H9 (cell line): ENCODE measurements around the gene SARNP. TPM values are rescaled to one million over a fixed set of nuclear protein-coding genes. Genes with fewer than 3 reads are reported as not detected.
A peak's percentile ranks its signal among the peaks of the same experiment; 100 is the strongest.

Source experiments
- DNase-seq: peaks from one replicate; pipeline ENCODE4 v3.0.0-alpha.2; 2017
- H2AFZ ChIP-seq: one replicate; pipeline ENCODE4 v1.6.1; 2013; ENCODE audit warnings: mild to moderate bottlenecking, low read length, control low read depth, moderate library complexity
- H2AK5ac ChIP-seq: 2 replicates; pipeline ENCODE4 v1.6.1; 2013; ENCODE audit warnings: low read length, control low read depth, mixed read lengths; ENCODE audit not compliant: insufficient read length
- H2BK120ac ChIP-seq: one replicate; pipeline ENCODE4 v1.6.1; 2013; ENCODE audit warnings: low read depth, mild to moderate bottlenecking, low read length, control low read depth, inconsistent platforms; ENCODE audit not compliant: poor library complexity, severe bottlenecking
- H2BK12ac ChIP-seq: 2 replicates; pipeline ENCODE4 v1.6.1; 2013; ENCODE audit warnings: low read length, control low read depth, mixed read lengths, low read depth; ENCODE audit not compliant: insufficient read length
- H2BK15ac ChIP-seq: 2 replicates; pipeline ENCODE4 v1.6.1; 2013; ENCODE audit warnings: low read depth, low read length, control low read depth
- H2BK20ac ChIP-seq: one replicate; pipeline ENCODE4 v1.6.1; 2013; ENCODE audit warnings: low read depth, mild to moderate bottlenecking, low read length, control low read depth, inconsistent platforms; ENCODE audit not compliant: poor library complexity, severe bottlenecking
- H2BK5ac ChIP-seq: 2 replicates; pipeline ENCODE4 v1.6.1; 2013; ENCODE audit warnings: low read length, control low read depth, mixed read lengths; ENCODE audit not compliant: insufficient read length
- H3K14ac ChIP-seq: 2 replicates; pipeline ENCODE4 v1.6.1; 2013; ENCODE audit warnings: low read length, control low read depth; ENCODE audit not compliant: insufficient read depth
- H3K18ac ChIP-seq: 2 replicates; pipeline ENCODE4 v1.6.1; 2013; ENCODE audit warnings: low read depth, mild to moderate bottlenecking, mixed read lengths, low read length, control low read depth; ENCODE audit not compliant: insufficient read length
- H3K23ac ChIP-seq: 2 replicates; pipeline ENCODE4 v1.6.1; 2013; ENCODE audit warnings: low read length, control low read depth, mixed read lengths, low read depth; ENCODE audit not compliant: insufficient read length
- H3K23me2 ChIP-seq: 2 replicates; pipeline ENCODE4 v1.6.1; 2013; ENCODE audit warnings: low read depth, mild to moderate bottlenecking, mixed read lengths, low read length, control low read depth; ENCODE audit not compliant: insufficient read length, poor library complexity, severe bottlenecking
- H3K27ac ChIP-seq: 2 replicates; pipeline ENCODE4 v1.5.1; 2013; ENCODE audit warnings: low read length, control low read depth, mixed read lengths, low read depth; ENCODE audit not compliant: insufficient read length
- H3K27me3 ChIP-seq: 2 replicates; pipeline ENCODE4 v1.6.1; 2013; ENCODE audit warnings: low read length, control low read depth, inconsistent platforms; ENCODE audit not compliant: insufficient read depth
- H3K4ac ChIP-seq: 2 replicates; pipeline ENCODE4 v1.6.1; 2013; ENCODE audit warnings: low read depth, mild to moderate bottlenecking, control low read depth, inconsistent platforms, low read length, moderate library complexity
- H3K4me1 ChIP-seq: 2 replicates; pipeline ENCODE4 v1.6.1; 2013; ENCODE audit warnings: low read length, control low read depth, inconsistent platforms; ENCODE audit not compliant: insufficient read depth
- H3K4me2 ChIP-seq: 2 replicates; pipeline ENCODE4 v1.6.1; 2013; ENCODE audit warnings: low read length, control low read depth, mixed read lengths; ENCODE audit not compliant: insufficient read length, insufficient read depth
- H3K56ac ChIP-seq: 2 replicates; pipeline ENCODE4 v1.6.1; 2013; ENCODE audit warnings: low read depth, mild to moderate bottlenecking, mixed read lengths, low read length, control low read depth; ENCODE audit not compliant: insufficient read length
- H3K79me1 ChIP-seq: 2 replicates; pipeline ENCODE4 v1.6.1; 2013; ENCODE audit warnings: low read depth, mild to moderate bottlenecking, moderate library complexity, low read length, control low read depth, inconsistent platforms; ENCODE audit not compliant: insufficient read depth, poor library complexity, severe bottlenecking
- H3K79me2 ChIP-seq: 2 replicates; pipeline ENCODE4 v1.6.1; 2013; ENCODE audit warnings: low read length, control low read depth, inconsistent platforms; ENCODE audit not compliant: insufficient read depth
- H3K9ac ChIP-seq: 2 replicates; pipeline ENCODE4 v1.6.1; 2013; ENCODE audit warnings: low read length, control low read depth, mixed read lengths; ENCODE audit not compliant: insufficient read length; ENCODE audit errors: extremely low read depth
- H3K9me3 ChIP-seq: one replicate; pipeline ENCODE4 v1.6.1; 2013; ENCODE audit warnings: low read depth, low read length, inconsistent platforms; ENCODE audit not compliant: control insufficient read depth
- H3T11ph ChIP-seq: one replicate; pipeline ENCODE4 v1.6.1; 2013; ENCODE audit warnings: mild to moderate bottlenecking, low read length, control low read depth, inconsistent platforms
- H4K20me1 ChIP-seq: one replicate; pipeline ENCODE4 v1.6.1; 2013; ENCODE audit not compliant: control insufficient read depth, insufficient read length, insufficient read depth
- H4K5ac ChIP-seq: 2 replicates; pipeline ENCODE4 v1.6.1; 2013; ENCODE audit warnings: low read depth, mild to moderate bottlenecking, mixed read lengths, low read length, control low read depth; ENCODE audit not compliant: insufficient read length
- H4K8ac ChIP-seq: replicated peaks from 2 replicates; pipeline ENCODE4 v1.6.1; 2013; ENCODE audit warnings: low read length, control low read depth, mixed read lengths, low read depth; ENCODE audit not compliant: insufficient read length
- H4K91ac ChIP-seq: 2 replicates; pipeline ENCODE4 v1.6.1; 2013; ENCODE audit warnings: low read depth, mild to moderate bottlenecking, moderate library complexity, mixed read lengths, low read length, control low read depth; ENCODE audit not compliant: insufficient read length
- H3K27ac Mint-ChIP-seq, 3 experiments: 2 replicates in 2 of 3; 3 replicates in 1 of 3; pipeline ENCODE4 v1.8.0; 2020 to 2021; ENCODE audit warnings: mixed read lengths in 3 of 3, mild to moderate bottlenecking in 1 of 3, moderate library complexity in 1 of 3
- H3K27me3 Mint-ChIP-seq: 2 replicates; pipeline ENCODE4 v1.8.0; 2021; ENCODE audit warnings: low read depth, mild to moderate bottlenecking, moderate library complexity, mixed read lengths
- H3K36me3 Mint-ChIP-seq, 3 experiments: 2 replicates in 2 of 3; 3 replicates in 1 of 3; pipeline ENCODE4 v1.8.0; 2020 to 2021; ENCODE audit warnings: low read depth in 3 of 3, mixed read lengths in 3 of 3; ENCODE audit not compliant: insufficient read depth in 1 of 3
- H3K4me1 Mint-ChIP-seq, 2 experiments: 2 replicates each; pipeline ENCODE4 v1.8.0; 2020; ENCODE audit warnings: mixed read lengths in 2 of 2
- H3K4me3 Mint-ChIP-seq, 2 experiments: 2 replicates in 1 of 2; 3 replicates in 1 of 2; pipeline ENCODE4 v1.8.0; 2020 to 2021; ENCODE audit warnings: mild to moderate bottlenecking in 2 of 2, mixed read lengths in 2 of 2, moderate library complexity in 1 of 2
- H3K9me3 Mint-ChIP-seq, 2 experiments: 2 replicates in 1 of 2; 3 replicates in 1 of 2; pipeline ENCODE4 v1.8.0; 2020; ENCODE audit warnings: mild to moderate bottlenecking in 2 of 2, mixed read lengths in 2 of 2, moderate library complexity in 1 of 2
- WGBS: extraction: QIAGEN DNeasy Blood & Tissue Kit; methylation state at CpG from one replicate; pipeline ENCODE4 v1.1.7; 2013; ENCODE audit warnings: missing lambda C conversion rate, low lambda C conversion rate, mixed read lengths; ENCODE audit not compliant: insufficient read length; ENCODE audit errors: extremely low coverage; 5-methylcytosine and 5-hydroxymethylcytosine counted together
- total RNA-seq: library from RNA; stranded (reverse); gene quantifications from 2 replicates; pipeline ENCODE4 v1.2.1, GENCODE V29; 2021
- TF ChIP-seq, protein P1 (sequence below): fragments of 200-600 bp; sonication (generic); conservative IDR thresholded peaks from 3 replicates; pipeline ENCODE4 v1.8.0; 2021; ENCODE audit warnings: antibody characterized with exemption, mild to moderate bottlenecking

The SARNP gene
- total RNA-seq, 1 experiment from 2014 or later = 127 TPM

DNA sequence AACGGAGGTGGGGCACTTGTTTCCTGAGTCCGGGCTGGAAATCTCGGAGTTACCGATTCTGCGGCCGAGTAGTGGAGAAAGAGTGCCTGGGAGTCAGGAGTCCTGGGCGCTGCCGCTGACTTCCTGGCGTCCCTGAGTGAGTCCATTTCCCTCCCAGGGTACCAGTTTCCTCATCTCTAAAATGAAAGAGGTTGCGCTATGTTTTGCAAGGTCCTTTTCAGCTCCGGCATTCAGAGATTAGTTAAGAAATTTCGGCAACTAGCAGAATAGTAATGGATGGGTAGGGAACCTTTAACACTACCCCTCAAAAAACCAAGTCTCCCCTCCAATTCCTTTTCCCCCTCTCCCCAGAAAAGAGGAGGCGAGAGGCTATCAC, 101.0 kb downstream of the SARNP start:
- Mint-ChIP-seq H3K9me3 (peaks cover 0 to 3% of the 10 kb centered on the region in 2 experiments; a peak in 3 of 5 replicates), H3K27me3 (peaks cover 19% of the 10 kb centered on the region), H3K36me3 (peaks cover 0 to 8% (median 0%) of the 10 kb centered on the region in 3 experiments; a peak in 2 of 7 replicates), H3K4me3 (peak overlapping the region; percentile 90 to 91), H3K4me1 (peaks cover 38 to 41% of the 10 kb centered on the region in 2 experiments), H3K27ac (peak overlapping the region; percentile 37 to 91 (median 80); a peak in 3 of 7 replicates)
- Histone ChIP-seq H3K18ac (no peak overlapping the region), H3K9me3 (no peaks in the 10 kb centered on the region), H3T11ph (no peak overlapping the region), H2BK15ac (no peak overlapping the region), H3K27me3 (no peaks in the 10 kb centered on the region; the same call in 1 of the 2 replicates), H2BK120ac (no peak overlapping the region), H2BK12ac (no peak overlapping the region), H3K79me2 (no peaks in the 10 kb centered on the region), H3K23ac (no peak overlapping the region), H4K5ac (no peak overlapping the region), H3K23me2 (peaks cover 9% of the 10 kb centered on the region), H3K14ac (no peak overlapping the region), H4K8ac (no peak overlapping the region), H3K27ac (no peak overlapping the region), H4K91ac (no peak overlapping the region), H3K4ac (no peak overlapping the region), H3K79me1 (no peaks in the 10 kb centered on the region), H3K4me2 (peak overlapping the region; percentile 71), H4K20me1 (no peaks in the 10 kb centered on the region), H2BK20ac (no peak overlapping the region), H2BK5ac (no peak overlapping the region), H3K9ac (peak overlapping the region; percentile 61), H2AFZ (no peak overlapping the region), H3K4me1 (peaks cover 13% of the 10 kb centered on the region; the same call in 1 of the 2 replicates), H3K56ac (no peak overlapping the region), H2AK5ac (no peak overlapping the region)
- no peak for DNase-seq
- TF ChIP-seq, protein P1, sequence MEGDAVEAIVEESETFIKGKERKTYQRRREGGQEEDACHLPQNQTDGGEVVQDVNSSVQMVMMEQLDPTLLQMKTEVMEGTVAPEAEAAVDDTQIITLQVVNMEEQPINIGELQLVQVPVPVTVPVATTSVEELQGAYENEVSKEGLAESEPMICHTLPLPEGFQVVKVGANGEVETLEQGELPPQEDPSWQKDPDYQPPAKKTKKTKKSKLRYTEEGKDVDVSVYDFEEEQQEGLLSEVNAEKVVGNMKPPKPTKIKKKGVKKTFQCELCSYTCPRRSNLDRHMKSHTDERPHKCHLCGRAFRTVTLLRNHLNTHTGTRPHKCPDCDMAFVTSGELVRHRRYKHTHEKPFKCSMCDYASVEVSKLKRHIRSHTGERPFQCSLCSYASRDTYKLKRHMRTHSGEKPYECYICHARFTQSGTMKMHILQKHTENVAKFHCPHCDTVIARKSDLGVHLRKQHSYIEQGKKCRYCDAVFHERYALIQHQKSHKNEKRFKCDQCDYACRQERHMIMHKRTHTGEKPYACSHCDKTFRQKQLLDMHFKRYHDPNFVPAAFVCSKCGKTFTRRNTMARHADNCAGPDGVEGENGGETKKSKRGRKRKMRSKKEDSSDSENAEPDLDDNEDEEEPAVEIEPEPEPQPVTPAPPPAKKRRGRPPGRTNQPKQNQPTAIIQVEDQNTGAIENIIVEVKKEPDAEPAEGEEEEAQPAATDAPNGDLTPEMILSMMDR = no peak
- no CpG with 5 or more reads among the region's 13 CpGs for WGBS
